Central memory CD8-positive, alpha-beta T cell (primary cell): ENCODE measurements around the gene AHCTF1.
A peak's percentile ranks its signal among the peaks of the same experiment; 100 is the strongest.
"Not testable (repeated sequence)": the region's sequence is repeated elsewhere in the genome, so short reads cannot be mapped to it uniquely, and the experiment has no call there.

Experiments
- ATAC-seq: fragments of 150-1000 bp; cut with Tn5 transposase; replicated peaks from 2 replicates; pipeline ENCODE4 v1.10.0; 2022; ENCODE audit warnings: mild to moderate bottlenecking, moderate FRiP score, moderate number of reproducible peaks; ENCODE audit not compliant: poor library complexity, severe bottlenecking; ENCODE audit errors: extremely low read depth
- DNase-seq, 2 donors: peaks; one replicate each; pipeline ENCODE4 v3.0.0; 2021; ENCODE audit warnings: low spot score in 2 of 2
- H3K27ac Mint-ChIP-seq: one replicate; pipeline ENCODE4 v1.8.0; 2022; ENCODE audit warnings: low read depth, mild to moderate bottlenecking, moderate library complexity, mixed read lengths
- H3K27me3 Mint-ChIP-seq: one replicate; pipeline ENCODE4 v1.8.0; 2022; ENCODE audit warnings: mixed read lengths
- H3K36me3 Mint-ChIP-seq: one replicate; pipeline ENCODE4 v1.8.0; 2022; ENCODE audit warnings: mild to moderate bottlenecking, moderate library complexity, mixed read lengths; ENCODE audit not compliant: insufficient read depth
- H3K4me1 Mint-ChIP-seq: one replicate; pipeline ENCODE4 v1.8.0; 2022; ENCODE audit warnings: mixed read lengths
- H3K4me3 Mint-ChIP-seq: one replicate; pipeline ENCODE4 v1.8.0; 2022; ENCODE audit warnings: mild to moderate bottlenecking, moderate library complexity, mixed read lengths
- H3K9me3 Mint-ChIP-seq: one replicate; pipeline ENCODE4 v1.8.0; 2022; ENCODE audit warnings: mixed read lengths

AHCTF1 gene

GRCh38 chr1:246906833-246907232 is 24.9 kb downstream of the AHCTF1 start:
- peaks cover 71% of the 10 kb centered on the region for H3K36me3 Mint-ChIP-seq
- no peaks in the 10 kb centered on the region for H3K9me3 Mint-ChIP-seq
- ATAC-seq (no peak), DNase-seq (no peak)
- no peak overlapping the region for H3K4me3 Mint-ChIP-seq
- H3K27ac Mint-ChIP-seq, result no peak overlapping the region
- H3K27me3 Mint-ChIP-seq, result no peaks in the 10 kb centered on the region
- peaks cover 19% of the 10 kb centered on the region for H3K4me1 Mint-ChIP-seq

GRCh38 chr1:246901874-246902273 is 29.9 kb downstream of the AHCTF1 start:
- ATAC-seq (no peak), DNase-seq (no peak)
- no peaks in the 10 kb centered on the region for H3K9me3 Mint-ChIP-seq
- H3K27ac Mint-ChIP-seq, result no peak overlapping the region
- no peak overlapping the region for H3K4me3 Mint-ChIP-seq
- H3K4me1 Mint-ChIP-seq, result peaks cover 6% of the 10 kb centered on the region
- H3K27me3 Mint-ChIP-seq, result no peaks in the 10 kb centered on the region
- H3K36me3 Mint-ChIP-seq, result peaks cover 75% of the 10 kb centered on the region

GRCh38 chr1:246897302-246897701 is 34.4 kb downstream of the AHCTF1 start:
- H3K27ac Mint-ChIP-seq, result no peak overlapping the region
- ATAC-seq (no peak), DNase-seq (no peak)
- no peak overlapping the region for H3K4me3 Mint-ChIP-seq
- H3K9me3 Mint-ChIP-seq, result no peaks in the 10 kb centered on the region
- peaks cover 6% of the 10 kb centered on the region for H3K4me1 Mint-ChIP-seq
- no peaks in the 10 kb centered on the region for H3K27me3 Mint-ChIP-seq
- H3K36me3 Mint-ChIP-seq, result peaks cover 80% of the 10 kb centered on the region

GRCh38 chr1:246893191-246893939 is 38.4 kb downstream of the AHCTF1 start:
- Mint-ChIP-seq H3K27me3 (no peaks in the 10 kb centered on the region), H3K36me3 (peaks cover 73% of the 10 kb centered on the region), H3K27ac (peak overlapping the region; percentile 74), H3K9me3 (no peaks in the 10 kb centered on the region), H3K4me1 (no peaks in the 10 kb centered on the region), H3K4me3 (no peak overlapping the region)
- DNase-seq, result no peak
- ATAC-seq, result no peak

- H3K27me3 Mint-ChIP-seq, result no peaks in the 10 kb centered on the region
- DNase-seq (no peak), ATAC-seq (no peak)
- H3K36me3 Mint-ChIP-seq, result peaks cover 67% of the 10 kb centered on the region
- no peak overlapping the region for H3K27ac Mint-ChIP-seq
- no peak overlapping the region for H3K4me3 Mint-ChIP-seq
- H3K4me1 Mint-ChIP-seq, result no peaks in the 10 kb centered on the region
- H3K9me3 Mint-ChIP-seq, result no peaks in the 10 kb centered on the region
Observed at GRCh38 chr1:246891105-246891504, 40.6 kb downstream of the AHCTF1 start.

GRCh38 chr1:246888522-246888921 is 43.2 kb downstream of the AHCTF1 start:
- no peak overlapping the region for H3K4me3 Mint-ChIP-seq
- H3K27me3 Mint-ChIP-seq, result no peaks in the 10 kb centered on the region
- peak overlapping the region; percentile 51 for H3K27ac Mint-ChIP-seq
- no peak for DNase-seq
- H3K36me3 Mint-ChIP-seq, result peaks cover 54% of the 10 kb centered on the region
- no peaks in the 10 kb centered on the region for H3K9me3 Mint-ChIP-seq
- no peaks in the 10 kb centered on the region for H3K4me1 Mint-ChIP-seq
- no peak for ATAC-seq

GRCh38 chr1:246885389-246885788 is 46.4 kb downstream of the AHCTF1 start:
- H3K27me3 Mint-ChIP-seq, ATAC-seq, DNase-seq, H3K27ac Mint-ChIP-seq, H3K4me1 Mint-ChIP-seq, H3K4me3 Mint-ChIP-seq, H3K9me3 Mint-ChIP-seq: not testable (repeated sequence)
- peaks cover 47% of the 10 kb centered on the region for H3K36me3 Mint-ChIP-seq

- H3K4me3 Mint-ChIP-seq, result no peak overlapping the region
- no peaks in the 10 kb centered on the region for H3K27me3 Mint-ChIP-seq
- DNase-seq (no peak), ATAC-seq (no peak)
- H3K27ac Mint-ChIP-seq, result no peak overlapping the region
- peaks cover 46% of the 10 kb centered on the region for H3K36me3 Mint-ChIP-seq
- no peaks in the 10 kb centered on the region for H3K9me3 Mint-ChIP-seq
- peaks cover 27% of the 10 kb centered on the region for H3K4me1 Mint-ChIP-seq
Observed at GRCh38 chr1:246878551-246878950, 53.2 kb downstream of the AHCTF1 start.

GRCh38 chr1:246876431-246876830 is 55.3 kb downstream of the AHCTF1 start:
- DNase-seq (no peak), ATAC-seq (no peak)
- Mint-ChIP-seq H3K4me1 (peaks cover 38% of the 10 kb centered on the region), H3K27me3 (no peaks in the 10 kb centered on the region), H3K9me3 (no peaks in the 10 kb centered on the region), H3K27ac (peak overlapping the region; percentile 29), H3K4me3 (no peak overlapping the region), H3K36me3 (peaks cover 53% of the 10 kb centered on the region)

GRCh38 chr1:246875041-246876026 is 56.4 kb downstream of the AHCTF1 start:
- ATAC-seq (no peak), DNase-seq (no peak)
- Mint-ChIP-seq H3K36me3 (peaks cover 54% of the 10 kb centered on the region), H3K9me3 (no peaks in the 10 kb centered on the region), H3K4me1 (peaks cover 38% of the 10 kb centered on the region), H3K27me3 (no peaks in the 10 kb centered on the region), H3K27ac (peak overlapping the region; percentile 12), H3K4me3 (no peak overlapping the region)

- H3K9me3 Mint-ChIP-seq, result no peaks in the 10 kb centered on the region
- no peak overlapping the region for H3K4me3 Mint-ChIP-seq
- H3K4me1 Mint-ChIP-seq, result peaks cover 7% of the 10 kb centered on the region
- no peaks in the 10 kb centered on the region for H3K27me3 Mint-ChIP-seq
- no peak for DNase-seq
- H3K27ac Mint-ChIP-seq, result no peak overlapping the region
- H3K36me3 Mint-ChIP-seq, result peaks cover 43% of the 10 kb centered on the region
- no peak for ATAC-seq
Observed at GRCh38 chr1:246865921-246866320, 65.8 kb downstream of the AHCTF1 start.

GRCh38 chr1:246863791-246864190 is 68.0 kb downstream of the AHCTF1 start:
- H3K4me3 Mint-ChIP-seq, H3K27ac Mint-ChIP-seq, H3K4me1 Mint-ChIP-seq, DNase-seq, H3K27me3 Mint-ChIP-seq, H3K9me3 Mint-ChIP-seq, ATAC-seq: not testable (repeated sequence)
- H3K36me3 Mint-ChIP-seq, result peaks cover 42% of the 10 kb centered on the region

GRCh38 chr1:246860401-246860800 is 71.3 kb downstream of the AHCTF1 start:
- no peak overlapping the region for H3K27ac Mint-ChIP-seq
- DNase-seq (no peak), ATAC-seq (no peak)
- H3K4me1 Mint-ChIP-seq, result peaks cover 4% of the 10 kb centered on the region
- H3K36me3 Mint-ChIP-seq, result peaks cover 46% of the 10 kb centered on the region
- H3K4me3 Mint-ChIP-seq, result no peak overlapping the region
- H3K27me3 Mint-ChIP-seq, result no peaks in the 10 kb centered on the region
- no peaks in the 10 kb centered on the region for H3K9me3 Mint-ChIP-seq
